Measurements from ENCODE around the gene GABRD. TPM values are rescaled to one million over a fixed set of nuclear protein-coding genes. Genes with fewer than 3 reads are reported as not detected.

Gene GABRD
- total RNA-seq, 2 donors from 2014 or later = not detected

DNA sequence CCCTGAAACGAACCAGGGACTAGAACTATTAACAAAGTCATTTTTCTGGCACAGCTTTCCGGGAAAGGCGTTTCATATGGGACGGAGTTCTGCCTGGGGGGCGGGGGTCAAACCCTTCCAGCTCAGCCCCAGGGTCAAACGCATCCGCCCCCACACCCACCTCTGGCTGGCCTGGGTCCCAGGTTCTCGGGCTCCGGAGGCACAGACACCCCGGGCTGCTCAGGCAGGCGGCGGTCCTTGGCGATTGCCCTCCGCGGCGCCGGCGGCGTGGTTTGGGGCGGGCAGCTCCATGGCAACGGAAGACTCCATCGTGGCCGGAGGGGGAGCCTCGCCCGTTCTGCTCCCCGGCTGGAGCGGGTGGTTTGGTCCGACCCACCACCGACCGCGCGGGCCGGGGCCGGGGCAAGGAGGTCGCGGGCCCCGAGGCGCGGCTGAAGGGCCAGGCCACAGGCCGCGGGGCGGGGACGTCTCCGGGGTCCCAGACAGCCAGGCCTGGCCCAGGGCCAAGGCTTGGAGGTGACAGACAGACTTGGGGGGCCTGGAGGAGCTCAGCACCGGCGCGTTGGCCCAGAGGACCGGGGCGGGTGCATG is 15.5 kb upstream of the GABRD start, which contains the start of gene CFAP74:
Gene CFAP74 (minus strand): TSS at position 246 of the 591 bp plus-strand sequence. CDS start 12,830 bp downstream, outside the sequence.
- no peaks in the 10 kb centered on the region for H3K9me3 ChIP-seq
- H3K36me3 ChIP-seq = no peaks in the 10 kb centered on the region
- TF ChIP-seq, protein P1, sequence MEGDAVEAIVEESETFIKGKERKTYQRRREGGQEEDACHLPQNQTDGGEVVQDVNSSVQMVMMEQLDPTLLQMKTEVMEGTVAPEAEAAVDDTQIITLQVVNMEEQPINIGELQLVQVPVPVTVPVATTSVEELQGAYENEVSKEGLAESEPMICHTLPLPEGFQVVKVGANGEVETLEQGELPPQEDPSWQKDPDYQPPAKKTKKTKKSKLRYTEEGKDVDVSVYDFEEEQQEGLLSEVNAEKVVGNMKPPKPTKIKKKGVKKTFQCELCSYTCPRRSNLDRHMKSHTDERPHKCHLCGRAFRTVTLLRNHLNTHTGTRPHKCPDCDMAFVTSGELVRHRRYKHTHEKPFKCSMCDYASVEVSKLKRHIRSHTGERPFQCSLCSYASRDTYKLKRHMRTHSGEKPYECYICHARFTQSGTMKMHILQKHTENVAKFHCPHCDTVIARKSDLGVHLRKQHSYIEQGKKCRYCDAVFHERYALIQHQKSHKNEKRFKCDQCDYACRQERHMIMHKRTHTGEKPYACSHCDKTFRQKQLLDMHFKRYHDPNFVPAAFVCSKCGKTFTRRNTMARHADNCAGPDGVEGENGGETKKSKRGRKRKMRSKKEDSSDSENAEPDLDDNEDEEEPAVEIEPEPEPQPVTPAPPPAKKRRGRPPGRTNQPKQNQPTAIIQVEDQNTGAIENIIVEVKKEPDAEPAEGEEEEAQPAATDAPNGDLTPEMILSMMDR (IDR thresholded peaks at IDR 0.05) = no peak
- no peak within 1 kb of the TSS for H3K4me3 ChIP-seq
- no peak for ATAC-seq (ENCODE audit: insufficient number of reproducible peaks, low FRiP score, low read depth)
- no peaks in the 10 kb centered on the region for H3K4me1 ChIP-seq (ENCODE audit: control insufficient read depth in 1 of 2, low read depth in 2 of 2)
- H3K27me3 ChIP-seq (replicated peaks; ENCODE audit: insufficient read depth) = peaks cover 13% of the 10 kb centered on the region
- no peak for DNase-seq (ENCODE audit: low spot score)
- H3K27ac ChIP-seq = no peak within 1 kb of the TSS

DNA sequence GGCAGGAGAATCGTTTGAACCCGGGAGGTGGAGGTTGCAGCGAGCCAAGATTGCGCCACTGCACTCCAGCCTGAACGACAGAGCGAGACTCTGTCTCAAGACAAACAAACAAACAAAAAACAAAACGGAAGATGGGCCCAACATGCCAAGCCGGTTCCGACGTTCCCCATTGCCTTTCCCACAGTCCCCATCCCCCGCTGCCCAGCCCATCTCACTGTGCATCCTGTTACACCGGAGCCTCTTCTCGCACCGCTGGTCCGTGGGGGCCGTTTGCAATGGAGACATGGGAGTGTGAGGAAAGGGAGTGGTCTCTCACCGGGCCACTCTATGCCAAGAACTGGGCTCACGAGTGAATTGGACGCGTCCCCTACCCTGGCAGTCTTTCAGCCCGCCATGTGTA is 14.3 kb upstream of the GABRD start:
- ATAC-seq (ENCODE audit: insufficient number of reproducible peaks, low FRiP score, low read depth) (no peak), DNase-seq (ENCODE audit: low spot score) (no peak)
- Histone ChIP-seq H3K4me3 (no peak overlapping the region), H3K9me3 (no peaks in the 10 kb centered on the region), H3K4me1 (ENCODE audit: control insufficient read depth in 1 of 2, low read depth in 2 of 2) (no peaks in the 10 kb centered on the region), H3K36me3 (no peaks in the 10 kb centered on the region), H3K27ac (no peak overlapping the region), H3K27me3 (replicated peaks; ENCODE audit: insufficient read depth) (peaks cover 13% of the 10 kb centered on the region)
- TF ChIP-seq, protein P1 (IDR thresholded peaks at IDR 0.05) = no peak

DNA sequence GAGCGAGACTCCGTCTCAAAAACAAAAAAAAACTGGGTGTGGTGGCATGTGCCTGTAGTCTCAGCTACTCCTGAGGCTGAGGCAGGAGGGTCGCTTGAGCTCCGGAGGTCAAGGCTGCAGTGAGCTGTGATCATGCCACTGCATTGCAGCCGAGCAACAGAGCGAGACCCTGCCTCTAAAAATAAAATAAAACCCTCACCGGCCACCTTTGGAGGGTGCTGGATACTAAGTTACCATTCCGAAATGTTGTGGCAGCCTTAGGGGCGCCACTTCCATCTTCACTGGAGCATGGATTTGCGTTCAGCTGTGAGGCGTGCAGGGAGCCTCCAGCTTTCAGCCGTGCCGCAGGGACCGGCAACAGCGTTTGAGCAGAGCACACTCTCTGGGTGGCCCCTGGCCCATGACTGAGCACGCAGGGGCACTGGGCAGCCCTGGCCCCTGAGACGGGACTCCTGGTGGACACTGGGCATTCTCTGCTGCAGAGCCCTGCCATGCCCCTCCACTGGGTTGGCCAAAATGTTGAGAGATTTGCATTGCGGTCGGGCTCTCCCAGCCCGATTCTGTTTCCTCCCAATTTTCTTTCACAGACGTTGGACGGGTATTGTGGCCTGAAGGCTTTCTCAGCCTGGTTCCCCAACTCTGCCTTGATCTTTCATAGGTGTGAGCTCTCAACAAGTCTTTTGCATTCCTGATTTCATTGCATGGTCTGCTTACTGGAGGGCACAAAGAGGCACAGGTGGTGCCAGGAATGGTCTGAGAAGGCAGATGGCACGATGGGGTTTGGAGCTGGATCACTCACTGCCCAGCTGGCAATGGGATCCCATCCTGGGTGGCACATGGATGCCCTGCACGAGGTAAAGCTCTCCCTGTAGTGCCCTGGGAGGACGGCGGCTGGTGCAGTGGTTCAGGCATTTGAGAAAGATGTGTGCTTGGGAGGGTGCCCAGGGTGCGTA is 9.8 kb upstream of the GABRD start:
- no peak for DNase-seq (ENCODE audit: low spot score)
- H3K9me3 ChIP-seq = no peaks in the 10 kb centered on the region
- H3K36me3 ChIP-seq = no peaks in the 10 kb centered on the region
- no peak overlapping the region for H3K4me3 ChIP-seq
- TF ChIP-seq, protein P1 (IDR thresholded peaks at IDR 0.05) = no peak
- H3K27me3 ChIP-seq (replicated peaks; ENCODE audit: insufficient read depth) = no peaks in the 10 kb centered on the region
- H3K4me1 ChIP-seq (ENCODE audit: control insufficient read depth in 1 of 2, low read depth in 2 of 2) = no peaks in the 10 kb centered on the region
- no peak for ATAC-seq (ENCODE audit: insufficient number of reproducible peaks, low FRiP score, low read depth)
- H3K27ac ChIP-seq = no peak overlapping the region

DNA sequence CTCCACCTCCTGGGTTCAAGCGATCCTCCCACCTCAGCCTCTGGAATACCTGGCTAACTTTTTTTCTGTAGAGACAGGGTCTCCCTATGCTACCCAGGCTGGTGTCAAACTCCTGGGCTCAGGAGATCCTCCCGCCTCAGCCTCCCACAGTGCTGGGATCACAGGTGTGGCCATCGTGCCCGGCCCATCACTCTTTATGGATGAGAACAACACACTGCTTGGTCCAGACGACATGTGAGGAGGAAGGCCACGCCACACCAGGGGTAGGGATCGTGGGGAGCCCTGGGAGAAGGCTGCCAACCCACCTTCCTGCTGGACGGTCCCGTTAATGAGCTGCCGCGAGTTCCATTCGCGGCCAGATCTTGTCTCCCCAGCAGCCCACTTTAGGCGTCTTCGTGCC is 5.0 kb upstream of the GABRD start:
- no peaks in the 10 kb centered on the region for H3K27me3 ChIP-seq (replicated peaks; ENCODE audit: insufficient read depth)
- ATAC-seq (ENCODE audit: insufficient number of reproducible peaks, low FRiP score, low read depth) = no peak
- no peaks in the 10 kb centered on the region for H3K9me3 ChIP-seq
- H3K4me1 ChIP-seq (ENCODE audit: control insufficient read depth in 1 of 2, low read depth in 2 of 2) = no peaks in the 10 kb centered on the region
- DNase-seq (ENCODE audit: low spot score) = no peak
- no peak overlapping the region for H3K27ac ChIP-seq
- TF ChIP-seq, protein P1 (IDR thresholded peaks at IDR 0.05) = no peak
- no peaks in the 10 kb centered on the region for H3K36me3 ChIP-seq
- H3K4me3 ChIP-seq = no peak overlapping the region

Measured in thoracic aorta (tissue), 2 donors.